ENCODE measurements around the gene LEUTX.

- no peak for TF ChIP-seq CTCF (IDR thresholded peaks at IDR 0.05; ENCODE audit: low read depth, low read length, missing input control)
- TF ChIP-seq SP1 (IDR thresholded peaks at IDR 0.05): no peak
- TF ChIP-seq RAD21 (IDR thresholded peaks at IDR 0.05): no peak
- no peak for TF ChIP-seq EGR1 (IDR thresholded peaks at IDR 0.05; ENCODE audit: low read depth in 2 of 2)
- no peak for TF ChIP-seq JUND (IDR thresholded peaks at IDR 0.05)
- TF ChIP-seq RXRA (IDR thresholded peaks at IDR 0.05): no peak
- no peak for TF ChIP-seq ATF3 (IDR thresholded peaks at IDR 0.05)
Measured at GRCh38 chr19:39768334-39768733, 10.3 kb upstream of the LEUTX start.

All from liver (tissue), 3 donors.